ENCODE data around the gene CCBE1.

The CCBE1 gene

GRCh38 chr18:59388817-59389216, 308.4 kb downstream of the CCBE1 start:
- TF ChIP-seq FOXP2 (optimal IDR thresholded peaks at IDR 0.05; ENCODE audit: borderline replicate concordance, extremely low read depth, extremely low read length, insufficient read depth) (no peak), POLR2AphosphoS5 (IDR thresholded peaks at IDR 0.05; ENCODE audit: low read depth, low read length) (no peak), REST (IDR thresholded peaks at IDR 0.05; ENCODE audit: insufficient read depth in 1 of 2, low read depth in 2 of 2, low read length in 2 of 2) (no peak), SIN3A (IDR thresholded peaks at IDR 0.05; ENCODE audit: borderline replicate concordance, insufficient read depth, low read length) (no peak), TAF1 (IDR thresholded peaks at IDR 0.05; ENCODE audit: borderline replicate concordance, insufficient read depth, low read length) (no peak)

- no peak for TF ChIP-seq FOXP2 (optimal IDR thresholded peaks at IDR 0.05; ENCODE audit: borderline replicate concordance, extremely low read depth, extremely low read length, insufficient read depth)
- no peak for TF ChIP-seq SIN3A (IDR thresholded peaks at IDR 0.05; ENCODE audit: borderline replicate concordance, insufficient read depth, low read length)
- TF ChIP-seq POLR2AphosphoS5 (IDR thresholded peaks at IDR 0.05; ENCODE audit: low read depth, low read length), result no peak
- no peak for TF ChIP-seq TAF1 (IDR thresholded peaks at IDR 0.05; ENCODE audit: borderline replicate concordance, insufficient read depth, low read length)
- no peak for TF ChIP-seq REST (IDR thresholded peaks at IDR 0.05; ENCODE audit: insufficient read depth in 1 of 2, low read depth in 2 of 2, low read length in 2 of 2)
These were observed 309.3 kb downstream of the CCBE1 start for GRCh38 chr18:59387687-59388565.

GRCh38 chr18:59386909-59387686, 310.1 kb downstream of the CCBE1 start:
- TF ChIP-seq FOXP2 (optimal IDR thresholded peaks at IDR 0.05; ENCODE audit: borderline replicate concordance, extremely low read depth, extremely low read length, insufficient read depth), result no peak
- no peak for TF ChIP-seq TAF1 (IDR thresholded peaks at IDR 0.05; ENCODE audit: borderline replicate concordance, insufficient read depth, low read length)
- TF ChIP-seq POLR2AphosphoS5 (IDR thresholded peaks at IDR 0.05; ENCODE audit: low read depth, low read length), result no peak
- TF ChIP-seq REST (IDR thresholded peaks at IDR 0.05; ENCODE audit: insufficient read depth in 1 of 2, low read depth in 2 of 2, low read length in 2 of 2), result no peak
- TF ChIP-seq SIN3A (IDR thresholded peaks at IDR 0.05; ENCODE audit: borderline replicate concordance, insufficient read depth, low read length), result no peak

- no peak for TF ChIP-seq FOXP2 (optimal IDR thresholded peaks at IDR 0.05; ENCODE audit: borderline replicate concordance, extremely low read depth, extremely low read length, insufficient read depth)
- TF ChIP-seq TAF1 (IDR thresholded peaks at IDR 0.05; ENCODE audit: borderline replicate concordance, insufficient read depth, low read length), result no peak
- no peak for TF ChIP-seq SIN3A (IDR thresholded peaks at IDR 0.05; ENCODE audit: borderline replicate concordance, insufficient read depth, low read length)
- TF ChIP-seq POLR2AphosphoS5 (IDR thresholded peaks at IDR 0.05; ENCODE audit: low read depth, low read length), result no peak
- TF ChIP-seq REST (IDR thresholded peaks at IDR 0.05; ENCODE audit: insufficient read depth in 1 of 2, low read depth in 2 of 2, low read length in 2 of 2), result no peak
These were observed 312.0 kb downstream of the CCBE1 start for GRCh38 chr18:59385191-59385590.

Data from PFSK-1 (cell line).